HepG2 (cell line): ENCODE measurements around the gene CAPN3.

Source experiments
- ATRX ChIP-seq: sonication (generic); formaldehyde crosslinking; IDR thresholded peaks from 2 replicates; pipeline ENCODE4 v1.4.0; 2020; ENCODE audit warnings: missing genetic modification reagents, borderline replicate concordance
- CHCHD3 ChIP-seq: sonication (generic); formaldehyde crosslinking; IDR thresholded peaks from 2 replicates; pipeline ENCODE4 v1.8.0; 2022; ENCODE audit warnings: mild to moderate bottlenecking, missing genetic modification reagents, moderate library complexity
- CTCF ChIP-seq: sonication (generic); formaldehyde crosslinking; IDR thresholded peaks from 2 replicates; pipeline ENCODE4 v1.5.0; 2020; ENCODE audit warnings: mild to moderate bottlenecking, missing genetic modification reagents, moderate library complexity
- EZH2 ChIP-seq: conservative IDR thresholded peaks from 2 replicates; pipeline ENCODE4 v1.6.1; 2012; ENCODE audit warnings: mild to moderate bottlenecking, low read depth, low read length, moderate library complexity
- HDAC2 ChIP-seq: sonication (generic); formaldehyde crosslinking; IDR thresholded peaks from 2 replicates; pipeline ENCODE4 v1.4.0; 2020; ENCODE audit warnings: missing genetic modification reagents
- KDM4B ChIP-seq: sonication (generic); formaldehyde crosslinking; IDR thresholded peaks from 2 replicates; pipeline ENCODE4 v1.4.0; 2020; ENCODE audit warnings: missing genetic modification reagents
- NFYB ChIP-seq: sonication (generic); formaldehyde crosslinking; IDR thresholded peaks from 2 replicates; pipeline ENCODE4 v1.4.0; 2020; ENCODE audit warnings: missing genetic modification reagents
- POLR2AphosphoS2 ChIP-seq: IDR thresholded peaks from 2 replicates; pipeline ENCODE4 v1.6.1; 2011; ENCODE audit warnings: low read depth, low read length, improper control_type of control experiment

- TF ChIP-seq CTCF (no peak), HDAC2 (CRISPR knock-in tag) (no peak), KDM4B (CRISPR knock-in tag) (no peak), POLR2AphosphoS2 (no peak), NFYB (CRISPR knock-in tag) (no peak), EZH2 (no peak), CHCHD3 (CRISPR knock-in tag) (no peak), ATRX (CRISPR knock-in tag) (no peak)
Observed at GRCh38 chr15:42449770-42450424, 90.6 kb downstream of the CAPN3 start.
